Measurements from ENCODE around the gene FGF14.

The FGF14 gene

DNA sequence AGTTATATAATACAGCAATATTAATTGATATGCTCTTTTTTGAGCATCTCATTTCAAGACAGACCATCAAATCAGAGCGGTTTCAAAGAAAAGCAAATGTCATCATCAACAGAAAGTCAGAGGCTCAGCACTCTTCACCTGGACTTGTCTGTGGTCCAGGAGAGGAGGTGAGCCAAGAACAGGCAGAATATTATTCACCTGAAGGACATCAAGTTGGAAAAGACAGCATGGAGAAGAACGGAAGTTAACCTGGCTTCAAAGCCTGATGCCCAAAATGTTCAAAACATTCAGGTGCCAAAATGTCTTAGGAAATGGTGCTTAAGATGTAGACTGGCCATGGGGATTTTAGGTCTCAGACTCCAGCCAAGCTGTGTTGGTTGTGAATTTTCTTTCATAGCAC lies 40.7 kb downstream of the FGF14 start:
- DNase-seq, result no peak

DNA sequence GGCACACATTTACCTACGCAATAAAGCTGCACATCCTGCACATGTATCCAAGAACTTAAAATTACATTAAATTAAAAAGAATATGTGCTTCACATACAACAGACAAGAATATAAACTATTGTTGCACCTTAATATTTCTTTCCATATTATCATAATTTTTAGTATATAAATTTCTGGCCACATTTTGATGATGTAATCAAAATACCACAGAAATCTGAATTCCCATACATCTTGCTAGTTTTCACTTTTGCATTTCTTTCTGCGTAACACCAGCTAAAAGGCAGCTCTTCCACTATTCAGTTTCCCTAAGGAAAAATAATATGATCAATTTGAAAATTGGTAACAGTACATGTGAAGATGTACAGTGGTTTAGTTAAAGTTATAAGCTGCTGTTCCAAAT lies 42.6 kb downstream of the FGF14 start:
- DNase-seq, result no peak

DNA sequence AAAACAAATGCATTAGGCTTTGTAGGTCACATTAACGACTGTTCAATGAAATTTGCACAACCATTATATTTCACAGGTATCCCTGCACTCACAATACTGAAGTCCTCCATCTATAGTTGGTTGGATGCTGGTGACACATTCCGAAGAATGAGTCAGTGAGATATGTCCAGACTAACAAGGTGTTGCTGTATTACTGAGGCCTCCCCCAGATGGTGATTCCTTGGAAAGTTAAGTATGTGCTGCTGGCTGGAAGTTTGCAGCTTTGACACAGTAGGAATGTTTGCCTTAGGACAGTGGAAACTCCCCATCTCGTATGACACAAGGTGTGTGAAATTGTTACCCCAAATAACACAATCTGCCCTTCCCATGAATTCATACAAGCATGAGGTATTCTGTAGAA lies 46.6 kb downstream of the FGF14 start:
- DNase-seq, result no peak

DNA sequence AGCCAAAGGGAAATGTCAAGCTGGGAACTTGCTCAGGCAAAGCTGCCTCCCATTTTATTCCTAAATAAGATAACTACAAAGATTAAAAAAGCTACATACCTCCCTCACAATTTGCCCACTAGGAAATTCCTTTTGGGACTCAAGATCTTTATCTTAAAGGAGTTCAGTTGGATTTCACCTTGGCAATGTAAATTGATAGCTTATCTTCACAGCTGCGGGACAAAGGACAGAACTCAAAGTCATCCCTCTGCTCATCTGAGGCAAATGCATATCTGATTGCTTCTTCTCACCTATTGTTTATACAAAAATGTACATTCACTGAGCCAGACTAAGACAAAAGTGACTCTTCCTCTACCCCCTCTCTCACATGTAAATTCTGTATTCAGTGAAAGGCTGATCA lies 47.8 kb downstream of the FGF14 start:
- no peak for DNase-seq

DNA sequence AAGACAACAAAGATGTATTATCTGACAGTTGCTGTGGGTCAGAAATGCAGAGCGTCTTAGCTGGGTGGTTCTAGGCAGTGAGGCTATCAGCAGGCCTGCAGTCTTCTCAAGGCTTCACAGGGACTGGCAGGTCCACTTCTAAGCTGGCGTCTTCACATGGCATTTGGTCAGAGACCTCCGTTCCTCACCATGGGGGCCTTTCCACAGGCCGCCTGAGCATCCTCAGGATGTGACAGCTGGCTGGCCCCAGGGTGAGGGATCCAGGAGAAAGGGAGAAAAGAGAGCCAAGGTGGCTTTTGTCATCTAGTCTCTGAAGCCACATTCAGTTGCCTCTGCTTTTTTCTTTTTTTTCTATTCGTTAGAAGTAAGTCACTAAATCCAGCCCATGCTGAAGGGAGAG lies 50.3 kb downstream of the FGF14 start:
- DNase-seq, result no peak

DNA sequence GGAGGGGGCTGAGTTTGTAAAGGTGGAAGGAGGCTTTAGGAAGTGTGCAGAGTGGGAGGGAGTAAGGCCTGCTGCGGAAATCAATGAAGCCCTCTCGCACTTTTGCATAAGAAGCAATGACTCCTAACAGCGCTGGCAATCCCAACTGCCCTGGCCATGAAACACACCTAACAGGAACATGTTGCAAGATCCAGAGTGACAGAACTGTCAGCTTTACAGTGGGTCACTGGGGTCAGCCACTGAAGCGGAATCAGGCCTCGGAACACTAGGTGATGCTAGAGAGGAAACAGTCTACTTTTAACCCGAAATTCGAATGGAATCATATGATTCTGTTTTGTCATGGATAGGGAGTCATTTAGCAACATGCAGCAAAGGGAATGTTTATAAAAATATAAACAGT lies 54.4 kb downstream of the FGF14 start:
- DNase-seq, result no peak

DNA sequence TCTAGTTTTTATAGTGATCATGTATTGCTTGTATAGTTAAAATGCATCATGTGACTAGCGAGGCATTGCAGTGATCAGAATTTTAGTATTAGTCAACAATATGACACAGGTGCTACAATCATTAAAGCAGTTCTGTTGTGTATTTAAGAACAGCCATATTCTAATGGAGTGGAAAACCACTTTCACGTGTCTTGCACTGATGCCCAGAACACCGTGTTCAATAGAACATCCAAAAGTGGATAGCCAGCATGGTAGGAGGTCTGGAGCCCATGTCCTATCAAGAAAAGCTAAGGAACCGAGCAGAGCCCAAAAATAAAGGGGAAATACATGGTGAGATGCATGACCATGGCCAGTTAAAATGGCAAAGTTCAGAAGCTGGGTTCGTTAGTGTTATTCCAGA lies 55.1 kb downstream of the FGF14 start:
- DNase-seq, result no peak

DNA sequence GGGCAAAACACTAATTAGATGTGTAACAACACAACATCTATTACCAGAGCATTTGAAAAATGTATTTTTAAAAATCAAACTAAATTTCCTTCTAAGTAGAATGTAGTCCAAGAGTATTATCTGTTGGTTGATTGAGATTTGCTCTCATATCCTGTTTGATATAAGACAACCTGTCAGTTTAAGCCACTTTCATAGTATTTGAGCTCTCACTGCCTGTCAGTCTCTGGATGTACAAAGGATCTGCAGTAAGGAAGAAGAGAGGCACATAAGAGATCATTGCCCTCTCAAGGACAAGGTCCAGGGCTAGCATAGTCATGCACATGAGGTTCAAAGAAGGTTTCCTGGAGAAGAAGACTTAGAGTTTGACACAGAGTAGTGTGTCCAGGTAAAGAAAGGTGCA lies 57.4 kb downstream of the FGF14 start:
- DNase-seq, result no peak

DNA sequence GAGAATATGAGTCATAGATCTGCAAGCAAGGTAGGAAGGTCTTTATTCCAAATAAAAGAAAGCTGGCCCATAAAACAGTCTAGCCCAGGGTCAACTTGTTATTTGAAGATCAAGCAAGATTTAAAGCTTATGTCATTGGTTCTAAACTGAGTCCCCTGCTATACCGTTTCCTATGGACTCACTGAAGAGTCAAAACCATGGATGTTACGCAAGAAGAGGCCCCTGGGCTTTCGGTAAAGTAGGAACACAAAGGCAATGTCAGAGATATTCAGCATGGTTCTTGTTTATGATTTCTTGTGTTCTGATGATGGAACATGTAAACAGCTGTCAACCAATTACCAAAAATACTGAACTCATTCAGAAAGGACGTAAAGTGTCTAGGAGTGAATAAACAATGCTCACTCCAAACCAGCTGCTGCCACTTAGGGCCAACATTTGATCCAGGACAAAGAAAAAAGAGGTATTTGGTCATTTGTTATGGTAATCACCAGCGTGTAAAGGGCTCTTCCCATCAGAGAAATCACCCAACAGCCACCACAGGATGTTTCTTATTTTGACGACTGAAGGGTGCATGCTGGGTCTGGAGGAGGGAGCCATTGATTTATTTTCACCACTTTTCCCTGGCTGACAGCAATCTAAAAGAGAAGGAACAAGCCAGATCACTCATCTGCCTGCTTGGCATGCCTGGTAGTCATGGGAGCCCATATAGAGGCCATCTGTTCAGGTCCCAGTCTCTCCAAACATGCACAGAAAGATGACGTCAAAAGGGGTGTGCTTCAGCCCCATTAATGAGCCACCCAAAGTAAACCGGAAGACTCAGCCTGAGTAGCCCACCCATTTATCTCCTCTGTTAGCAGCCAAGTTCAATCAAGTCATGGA lies 68.3 kb downstream of the FGF14 start:
- no peak for DNase-seq

DNA sequence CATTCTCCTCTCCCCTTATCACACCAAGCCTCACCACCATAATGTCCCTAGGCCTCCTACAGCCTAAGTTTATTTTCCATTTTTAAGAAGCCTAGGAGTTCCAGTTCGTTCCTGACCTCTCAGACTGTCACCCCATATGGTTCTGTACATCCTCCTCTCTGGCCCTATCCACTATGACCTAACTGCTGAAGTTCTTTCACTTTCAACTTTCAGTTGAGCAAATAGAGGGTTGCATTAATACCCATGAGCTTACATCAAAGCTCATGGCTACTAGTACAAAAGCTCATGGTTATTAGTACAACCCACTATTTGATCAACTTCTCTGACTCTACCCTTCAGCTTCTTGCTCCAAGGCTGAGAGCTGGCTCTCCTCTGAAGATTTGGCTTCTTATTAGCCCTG lies 72.9 kb downstream of the FGF14 start:
- DNase-seq, result no peak

DNA sequence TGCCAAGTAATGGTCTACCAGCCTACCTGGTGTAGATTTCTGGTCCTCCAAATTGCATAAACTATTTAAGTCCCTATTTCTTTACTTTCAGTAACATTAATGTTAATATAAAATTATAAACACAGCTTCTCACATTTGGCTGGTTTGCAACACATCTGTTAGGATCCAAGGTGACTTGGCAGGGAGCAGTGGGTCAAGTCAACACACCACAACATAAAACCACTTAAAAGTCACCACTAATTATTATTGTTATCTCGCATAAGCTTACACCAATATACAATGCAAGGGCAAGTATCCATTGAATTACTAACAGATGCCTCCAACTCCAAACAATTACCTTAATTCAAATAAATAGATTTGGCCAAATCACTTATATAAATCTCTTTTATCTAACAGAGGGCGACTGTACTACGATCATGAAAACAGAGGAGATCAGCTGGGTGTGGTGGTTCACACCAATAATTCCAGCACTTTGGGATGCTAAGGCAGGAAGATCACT lies 74.7 kb downstream of the FGF14 start:
- no peak for DNase-seq

DNA sequence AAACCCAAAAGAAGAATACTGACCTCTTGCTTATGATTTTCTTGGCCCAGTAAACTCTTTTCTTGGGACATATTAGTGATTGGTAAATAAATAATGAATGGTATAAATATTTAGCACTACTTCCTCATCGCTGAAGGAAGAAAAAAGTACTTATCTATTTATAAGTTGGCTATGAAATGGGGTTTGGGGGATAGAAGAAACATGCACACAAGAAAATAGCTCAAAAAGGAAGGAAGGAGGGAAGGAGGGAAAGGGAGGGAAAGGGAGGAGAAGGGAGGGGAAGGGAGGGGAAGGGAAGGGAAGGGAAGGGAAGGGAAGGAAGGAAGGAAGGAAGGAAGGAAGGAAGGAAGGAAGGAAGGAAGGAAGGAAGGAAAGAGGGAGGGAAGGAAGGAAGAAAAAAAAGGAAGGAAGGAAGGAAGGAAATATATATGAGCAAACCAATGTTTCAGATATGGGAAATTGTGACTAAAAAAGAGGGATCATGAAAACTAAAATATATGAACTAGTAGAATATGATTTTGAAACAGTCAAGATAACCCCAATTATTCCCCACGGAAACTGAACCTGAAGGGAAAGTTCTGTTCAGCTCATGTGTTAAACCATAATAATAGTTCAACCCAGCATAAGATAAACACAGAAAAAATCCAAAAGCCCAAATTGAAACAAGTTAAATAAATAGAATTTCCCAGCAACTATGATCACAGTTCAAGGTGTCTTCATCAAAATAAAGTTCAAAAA lies 75.3 kb downstream of the FGF14 start:
- DNase-seq, result no peak

DNA sequence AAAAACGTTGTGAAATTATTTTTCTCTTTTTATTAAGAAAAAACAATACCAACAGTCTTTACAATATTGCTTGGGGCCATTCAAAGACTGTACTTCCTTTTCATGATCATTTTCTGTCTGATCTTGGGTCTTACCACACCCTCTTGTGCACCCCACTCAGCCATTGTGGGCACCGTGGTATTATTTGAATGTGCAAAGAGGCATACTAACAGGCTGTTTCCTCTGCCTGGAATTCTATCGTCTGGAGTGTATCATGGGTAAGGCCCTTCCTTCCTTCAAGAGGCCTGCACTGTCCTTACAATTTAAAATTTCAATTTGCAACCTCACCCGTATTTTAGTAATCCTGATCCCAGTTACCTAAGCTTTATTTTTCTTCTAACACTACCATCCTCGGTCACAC lies 76.5 kb downstream of the FGF14 start:
- DNase-seq, result no peak

DNA sequence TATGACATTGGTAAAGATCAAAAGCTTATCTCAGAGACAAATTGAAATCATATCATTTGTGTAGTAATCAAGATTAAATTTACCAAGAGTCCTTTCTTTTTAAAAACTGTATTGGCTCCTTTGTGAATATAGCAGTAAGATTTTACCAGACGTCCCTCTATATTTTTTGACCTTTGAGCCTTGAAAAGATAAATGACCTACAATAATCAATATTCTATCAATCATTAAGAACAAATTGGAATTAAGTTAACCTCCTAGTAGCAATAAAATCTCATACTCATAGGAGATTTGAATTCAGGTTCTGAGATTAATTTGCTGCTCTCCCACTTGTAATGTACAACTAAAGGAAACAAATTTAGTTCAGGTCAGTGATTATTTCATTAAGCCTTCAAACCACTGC lies 78.3 kb downstream of the FGF14 start:
- DNase-seq, result no peak

DNA sequence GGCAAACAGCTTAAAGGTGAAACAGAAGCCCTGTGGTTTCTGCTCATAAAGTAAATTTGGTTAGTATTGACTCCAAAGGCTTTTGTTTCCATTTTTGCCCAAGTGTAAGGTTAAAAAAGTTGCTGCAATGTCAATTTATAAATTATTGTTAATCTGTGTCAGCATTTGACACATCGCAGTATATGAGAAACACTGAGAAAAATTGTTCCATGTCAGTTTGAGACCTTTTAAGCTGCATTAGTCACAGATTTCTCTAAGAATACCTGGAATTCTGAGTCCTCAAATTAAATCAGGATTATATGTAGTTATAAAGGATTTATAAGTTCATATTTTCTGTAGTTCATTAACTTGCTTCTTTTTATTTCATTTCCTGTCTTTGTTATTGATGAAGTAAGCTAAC lies 78.8 kb downstream of the FGF14 start:
- DNase-seq, result no peak

DNA sequence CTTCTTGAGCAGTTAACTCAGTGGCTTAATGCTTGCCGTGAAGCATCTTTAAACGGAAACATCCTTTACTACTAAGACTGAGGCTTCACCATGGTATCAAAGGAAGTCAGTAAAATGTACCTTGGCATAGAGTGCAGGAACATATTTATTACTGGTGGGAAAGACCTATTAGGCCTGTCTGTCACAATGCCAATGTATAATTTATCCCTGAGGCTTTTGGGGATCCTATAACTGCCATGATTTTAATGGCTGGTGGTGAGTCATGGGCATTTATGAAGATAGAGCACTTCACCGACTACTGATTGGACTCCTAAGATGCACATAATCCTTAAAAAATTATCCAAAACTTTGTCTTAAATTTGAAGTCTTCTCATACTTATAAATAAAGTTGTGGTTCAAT lies 79.6 kb downstream of the FGF14 start:
- DNase-seq, result no peak

DNA sequence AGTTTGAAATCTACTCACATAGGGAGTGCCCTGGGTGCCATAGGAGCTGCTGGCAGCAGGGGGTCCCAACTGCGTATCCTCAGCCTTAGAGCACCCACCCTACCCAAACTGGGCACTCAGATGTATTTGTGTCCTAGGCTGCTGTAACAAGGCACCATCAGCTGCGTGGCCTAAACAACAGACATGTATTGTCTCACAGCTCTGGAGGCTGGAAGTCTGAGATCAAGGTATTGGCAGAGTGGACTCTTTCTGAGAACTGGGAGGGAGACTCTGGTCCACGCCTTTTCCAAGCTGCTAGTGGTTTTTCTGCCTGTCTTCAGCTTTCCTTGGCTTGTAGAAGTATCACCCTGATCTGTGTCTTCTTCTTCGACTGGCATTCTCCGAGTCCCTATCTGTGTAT lies 83.6 kb downstream of the FGF14 start:
- DNase-seq, result no peak

DNA sequence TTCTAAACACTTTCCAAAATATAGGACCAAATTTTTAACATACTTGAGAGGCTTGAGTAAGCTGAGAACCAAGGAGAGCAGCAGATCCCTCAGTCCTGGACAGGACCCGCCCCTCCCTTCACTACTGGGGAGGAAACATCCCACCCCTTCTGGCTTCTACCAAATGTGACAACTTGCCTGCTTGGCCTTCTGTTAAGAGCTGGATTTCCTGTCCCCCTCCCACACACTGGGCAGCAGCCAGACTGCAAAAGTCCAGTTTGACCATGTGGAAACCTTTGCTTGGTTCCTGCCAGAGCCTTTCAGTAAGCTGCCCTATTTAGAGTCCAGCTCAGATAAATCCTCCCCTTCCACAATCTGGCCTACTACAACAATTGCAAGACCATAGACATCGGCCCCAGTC lies 84.3 kb downstream of the FGF14 start:
- DNase-seq, result no peak

DNA sequence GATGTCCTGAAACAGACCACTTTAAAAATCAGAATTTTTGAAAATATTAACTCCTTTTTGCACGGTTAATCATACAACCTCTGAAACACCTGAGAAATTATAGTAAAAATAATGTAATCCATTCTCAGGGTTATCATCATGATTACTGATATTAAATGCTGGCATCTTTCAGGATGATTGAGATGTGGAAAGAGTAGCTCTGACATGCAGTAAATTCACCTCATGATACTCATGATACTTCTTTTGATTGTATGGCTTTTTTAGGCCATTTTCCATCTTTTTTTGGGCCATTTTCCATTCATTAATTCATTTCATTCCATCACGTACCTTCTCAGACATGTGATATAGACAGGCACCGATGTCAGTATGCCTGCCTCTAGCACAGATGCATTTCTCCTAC lies 85.1 kb downstream of the FGF14 start:
- no peak for DNase-seq

DNA sequence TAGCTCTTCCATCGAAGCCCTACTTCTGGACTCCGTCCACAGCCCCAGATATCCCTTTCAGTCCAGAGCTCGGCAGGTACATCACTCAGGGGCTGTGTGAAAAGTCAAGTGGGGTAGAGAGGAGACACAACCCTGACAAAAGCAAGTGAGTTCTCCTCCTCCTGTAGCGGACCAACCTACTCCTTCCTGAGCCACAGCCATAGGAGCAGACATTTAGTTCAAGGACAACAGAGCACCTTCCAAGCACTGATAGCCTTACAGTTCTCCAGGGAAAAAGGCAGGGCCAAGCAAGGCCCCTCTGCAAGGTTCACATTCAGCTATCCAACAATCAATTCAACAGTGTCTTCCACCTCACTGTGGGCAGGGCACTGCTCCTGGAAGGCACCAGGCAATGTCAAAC lies 89.0 kb downstream of the FGF14 start:
- DNase-seq, result no peak

DNA sequence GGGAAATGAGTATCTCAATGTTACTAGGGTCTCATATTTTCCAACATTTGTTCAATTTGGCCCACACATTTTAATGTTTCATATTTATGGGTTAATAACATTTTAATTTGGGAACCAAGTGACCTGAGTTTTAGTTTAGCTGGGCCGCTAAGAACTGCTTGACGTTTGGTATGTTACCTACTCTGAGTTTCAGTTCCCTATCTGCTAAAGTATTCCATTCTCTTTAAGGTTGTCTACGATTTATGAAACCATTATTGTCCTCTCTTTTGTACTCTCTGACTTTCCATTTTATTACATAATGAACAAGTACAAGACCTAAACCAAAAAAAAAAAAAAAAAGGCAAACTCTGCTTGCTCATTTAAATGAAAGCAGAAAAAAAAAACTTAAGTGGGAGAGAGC lies 89.9 kb downstream of the FGF14 start:
- no peak for DNase-seq

DNA sequence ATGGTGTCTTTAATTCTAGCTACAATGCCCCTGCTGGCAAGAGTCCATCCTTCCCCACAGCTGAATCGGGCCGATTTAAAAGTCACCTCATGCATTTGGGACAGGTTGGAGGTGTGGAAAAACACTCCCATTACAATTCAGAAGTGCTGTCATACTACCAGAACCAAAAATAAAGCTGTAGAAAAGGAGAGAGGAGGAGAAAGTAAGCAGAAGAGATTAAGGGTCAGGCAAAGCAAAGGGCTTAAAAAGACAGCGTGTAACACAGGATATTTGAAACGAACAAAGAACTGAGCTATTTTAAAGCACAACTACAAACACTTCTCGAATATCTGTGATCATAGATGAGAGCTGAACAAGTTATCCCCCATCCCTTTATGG lies 90.4 kb downstream of the FGF14 start:
- DNase-seq, result no peak

DNA sequence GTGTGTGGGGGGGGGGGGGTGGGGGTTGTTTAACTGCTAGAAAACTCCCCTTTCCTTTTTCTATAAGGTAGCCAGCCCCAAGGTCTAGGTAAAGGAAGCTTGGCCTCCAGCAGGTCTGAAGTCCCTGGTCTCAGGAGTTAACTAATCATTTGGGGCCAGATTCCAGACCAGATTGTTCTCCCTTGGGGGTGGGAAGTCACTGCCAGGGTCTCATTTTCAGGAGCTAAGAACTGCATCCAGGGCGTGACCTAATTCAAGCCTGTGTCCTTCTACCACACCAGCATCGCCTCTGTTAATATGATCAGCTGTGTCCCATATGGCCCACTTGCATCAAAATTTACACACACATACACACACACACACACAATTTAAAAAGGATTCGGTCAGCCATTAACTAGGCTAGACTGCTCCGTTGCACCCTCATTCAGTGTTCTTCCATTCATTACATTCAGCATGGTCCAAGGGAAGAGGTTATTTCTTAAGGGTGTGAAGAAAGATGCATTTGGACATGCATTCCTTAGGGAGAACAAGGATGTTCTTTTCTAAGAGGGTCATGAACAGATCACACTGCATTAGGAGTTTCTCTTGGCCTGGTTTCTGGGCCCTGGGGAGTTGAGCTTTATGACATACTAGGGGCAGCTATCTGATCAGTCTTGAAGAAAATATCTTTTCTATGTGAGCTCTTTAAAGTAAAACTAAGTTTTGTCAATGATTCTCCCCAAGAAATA lies 91.0 kb downstream of the FGF14 start:
- no peak for DNase-seq

DNA sequence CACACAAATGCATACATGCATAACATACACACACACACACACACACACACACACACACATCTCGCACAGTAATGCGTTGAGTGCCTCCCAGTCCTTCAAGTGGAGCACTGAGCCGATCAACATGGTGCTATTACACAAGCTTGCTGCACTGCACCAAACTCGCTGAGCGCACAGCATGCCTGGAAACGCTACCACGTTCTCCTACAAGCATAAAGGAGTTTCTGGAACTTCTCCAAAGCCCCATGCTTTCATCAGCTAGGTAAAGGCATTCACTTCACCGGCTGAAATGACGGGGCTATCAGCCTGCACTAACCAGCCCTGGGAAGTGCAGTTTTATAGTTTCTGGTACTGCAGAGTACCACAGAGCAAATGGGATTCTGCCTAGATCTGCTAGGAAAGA lies 92.7 kb downstream of the FGF14 start:
- DNase-seq, result no peak

Measured in stimulated activated CD4-positive, alpha-beta T cell treated with anti-CD3 and anti-CD28 coated beads, Interleukin-4, amount 100 ng/mL, for 4 hours (primary cell).